ENCODE data around the gene RANBP3L.

DNA sequence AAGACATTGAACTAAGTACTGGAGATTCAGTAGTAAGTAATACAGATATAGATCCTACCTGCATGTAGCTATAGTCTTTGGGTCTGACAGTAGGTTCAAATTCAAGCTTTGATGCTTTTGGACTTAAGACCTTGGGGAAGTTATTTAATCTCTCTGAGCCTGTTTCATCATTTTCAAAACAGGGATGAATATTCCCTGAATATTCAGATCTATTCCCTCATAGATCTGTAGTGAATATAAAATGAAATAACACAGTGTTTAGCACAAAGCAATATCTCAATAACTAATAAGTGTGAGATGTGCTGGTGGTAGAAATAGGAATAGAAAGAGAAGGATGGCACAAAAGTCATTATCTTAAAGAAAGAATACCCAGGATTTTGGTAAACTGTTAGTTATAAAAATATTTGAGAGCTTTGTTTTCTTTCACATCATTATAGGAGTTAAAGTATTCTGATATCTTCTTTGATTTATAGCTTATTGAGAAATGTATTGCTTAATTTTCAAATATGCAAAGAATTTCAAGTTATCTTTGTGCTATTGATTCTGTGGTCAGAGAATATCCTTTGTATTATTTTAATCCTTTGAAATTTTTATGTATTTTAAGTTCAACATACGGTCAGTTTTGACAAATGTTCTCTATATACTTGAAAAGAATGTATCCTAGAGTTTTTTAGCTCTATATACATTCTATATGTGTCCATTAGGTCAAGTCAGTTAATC, 11.4 kb upstream of the RANBP3L start:
- no peak for TF ChIP-seq POLR2A (IDR thresholded peaks at IDR 0.05; ENCODE audit: low read depth, low read length)
- no peak for TF ChIP-seq POLR2AphosphoS5 (IDR thresholded peaks at IDR 0.05; ENCODE audit: low read depth, low read length)
- no peak for TF ChIP-seq TAF1 (IDR thresholded peaks at IDR 0.05; ENCODE audit: low read depth, low read length)
- no peak for TF ChIP-seq POU2F2 (IDR thresholded peaks at IDR 0.05; ENCODE audit: low read depth, low read length)
- no peak for TF ChIP-seq PAX5 (IDR thresholded peaks at IDR 0.05; ENCODE audit: insufficient read depth, low read length, severe bottlenecking)

Data from GM12891 (cell line).